GM19351 (cell line): ENCODE measurements around the gene SIPA1L3.
"Not testable (repeated sequence)": the region's sequence is repeated elsewhere in the genome, so short reads cannot be mapped to it uniquely, and the experiment has no call there.

ENCODE experiments used
- ATAC-seq: cut with Tn5 transposase; IDR thresholded peaks from one replicate; pipeline ENCODE4 v1.9.1; 2021; ENCODE audit warnings: mild to moderate bottlenecking, moderate library complexity; ENCODE audit not compliant: unreplicated experiment

SIPA1L3 gene

DNA sequence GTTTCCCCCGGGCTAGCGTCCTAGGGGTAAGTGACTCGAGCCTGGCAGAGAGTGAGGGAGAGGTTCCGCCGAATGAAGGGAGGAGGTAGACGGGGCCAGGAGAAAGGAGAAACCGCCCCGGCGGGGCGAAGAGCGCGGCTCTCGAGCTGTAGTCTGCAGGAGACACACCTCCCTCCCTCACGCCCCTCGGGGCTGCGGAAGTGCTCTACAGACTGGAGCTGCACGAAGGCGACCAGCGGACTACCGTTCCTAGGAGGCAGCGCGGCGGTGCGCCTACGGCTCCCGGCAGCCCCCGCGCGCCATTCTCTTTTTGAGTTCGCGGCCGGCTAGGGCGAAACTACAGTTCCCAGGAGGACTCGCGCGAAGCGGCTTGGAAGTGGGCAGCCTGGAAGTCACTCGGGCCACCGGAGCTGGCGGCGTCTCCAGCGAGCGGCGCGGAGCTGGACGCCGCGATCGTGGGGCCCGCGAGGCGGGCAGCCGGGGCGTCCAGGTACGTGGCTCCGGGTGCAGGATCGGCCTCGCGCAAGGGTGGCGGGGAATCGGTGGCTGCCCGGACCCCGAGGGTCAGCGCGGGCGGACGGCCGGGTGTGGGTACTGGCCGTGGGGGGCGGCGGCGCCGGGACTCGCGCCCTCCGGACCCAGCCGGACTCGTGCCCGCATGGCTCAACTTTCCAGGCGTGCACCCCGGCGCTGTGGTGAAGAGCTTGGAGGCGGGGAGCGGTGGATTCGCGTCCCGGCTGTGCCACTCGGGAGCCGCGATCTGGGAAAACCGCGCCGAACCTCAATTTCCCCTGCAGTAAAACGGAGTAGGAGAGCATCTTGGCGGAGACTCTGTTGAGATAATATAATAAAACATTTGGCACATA is at the start of gene SIPA1L3:
Gene SIPA1L3 (plus strand): TSS at position 340 of the 866 bp plus-strand sequence. CDS start 174,358 bp downstream, outside the sequence.
- peak; percentile 82 for ATAC-seq

DNA sequence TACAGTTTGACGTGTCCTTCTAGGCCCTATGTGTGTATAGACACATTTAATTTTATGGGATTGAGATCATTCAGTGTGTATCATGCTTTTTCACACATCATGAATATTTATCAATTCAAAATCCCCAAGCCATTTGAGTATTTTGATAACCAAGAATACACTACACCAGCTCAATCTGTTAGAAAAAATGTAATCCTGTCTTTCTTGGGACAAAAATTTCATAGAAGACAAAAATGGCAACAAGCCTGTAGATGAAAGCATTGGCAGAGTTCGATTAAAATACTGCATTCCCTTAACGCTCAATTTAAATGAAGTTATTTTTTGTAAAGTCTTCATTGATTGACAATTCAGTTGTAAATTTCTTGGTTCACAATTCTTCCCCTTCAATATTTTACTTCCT is 42.5 kb upstream of the SIPA1L3 start:
- no peak for ATAC-seq

DNA sequence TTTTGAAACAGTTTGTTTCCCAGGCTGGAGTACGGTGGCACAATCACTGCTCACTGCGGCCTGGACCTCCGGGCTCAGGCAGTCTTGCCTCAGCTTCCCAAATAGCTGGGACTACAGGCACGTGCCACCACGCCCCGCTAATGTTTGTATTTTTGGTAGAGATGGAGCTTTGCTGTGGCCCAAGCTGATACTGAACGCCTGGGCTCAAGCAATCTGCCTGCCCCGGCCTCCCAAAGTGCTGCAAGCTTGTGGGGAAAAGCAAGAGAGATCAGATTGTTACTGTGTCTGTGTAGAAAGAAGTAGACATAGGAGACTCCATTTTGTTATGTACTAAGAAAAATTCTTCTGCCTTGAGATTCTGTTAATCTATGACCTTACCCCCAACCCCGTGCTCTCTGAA is 41.1 kb upstream of the SIPA1L3 start:
- ATAC-seq = not testable (repeated sequence)

DNA sequence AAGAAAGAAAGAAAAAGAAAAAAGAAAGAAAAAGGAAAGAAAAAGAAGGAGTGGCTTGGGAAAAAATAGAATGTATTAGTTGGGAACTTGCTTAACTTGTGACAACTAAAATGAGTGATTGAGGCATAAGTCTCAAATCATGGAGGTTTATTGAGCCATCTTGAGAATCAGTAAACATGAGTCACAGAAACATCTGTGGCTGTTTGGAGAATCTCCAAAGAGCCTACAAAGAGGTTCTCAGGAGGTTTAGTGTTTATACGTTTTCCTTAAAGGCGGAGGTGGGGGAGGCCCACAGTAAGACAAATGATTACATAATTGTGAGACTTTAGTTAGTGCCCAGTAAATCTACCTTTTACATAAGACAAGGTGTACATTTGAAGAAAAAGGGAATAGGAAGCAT is 39.2 kb upstream of the SIPA1L3 start:
- ATAC-seq = no peak

GRCh38 chr19:37869766-37870340 is 37.2 kb upstream of the SIPA1L3 start:
- ATAC-seq = no peak

DNA sequence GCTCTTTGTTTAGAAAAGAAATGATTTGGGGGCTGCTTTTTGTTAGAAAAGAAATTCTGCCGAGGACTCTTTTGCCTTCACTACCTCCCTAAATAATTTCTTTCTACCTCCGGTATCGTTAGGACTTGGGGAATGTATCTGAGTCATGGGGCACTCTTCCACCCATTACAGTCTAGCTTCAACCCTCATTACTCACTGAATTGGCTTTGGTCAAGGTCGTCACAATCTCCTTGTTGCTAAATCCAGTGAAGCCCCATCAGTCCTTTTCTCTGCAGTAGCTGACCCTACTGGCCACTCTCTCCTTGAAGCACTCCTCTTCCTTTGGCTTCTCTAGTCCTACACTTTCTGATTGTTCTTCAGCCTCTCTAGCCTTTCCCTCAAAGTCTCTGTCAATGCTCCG is 34.6 kb upstream of the SIPA1L3 start:
- no peak for ATAC-seq

- no peak for ATAC-seq
Observed at GRCh38 chr19:37874784-37875183, 32.2 kb upstream of the SIPA1L3 start.

- no peak for ATAC-seq
Observed at GRCh38 chr19:37876032-37876431, 31.0 kb upstream of the SIPA1L3 start.

- no peak for ATAC-seq
Observed at GRCh38 chr19:37877147-37877546, 29.9 kb upstream of the SIPA1L3 start.

- no peak for ATAC-seq
Observed at GRCh38 chr19:37885392-37885791, 21.6 kb upstream of the SIPA1L3 start.

DNA sequence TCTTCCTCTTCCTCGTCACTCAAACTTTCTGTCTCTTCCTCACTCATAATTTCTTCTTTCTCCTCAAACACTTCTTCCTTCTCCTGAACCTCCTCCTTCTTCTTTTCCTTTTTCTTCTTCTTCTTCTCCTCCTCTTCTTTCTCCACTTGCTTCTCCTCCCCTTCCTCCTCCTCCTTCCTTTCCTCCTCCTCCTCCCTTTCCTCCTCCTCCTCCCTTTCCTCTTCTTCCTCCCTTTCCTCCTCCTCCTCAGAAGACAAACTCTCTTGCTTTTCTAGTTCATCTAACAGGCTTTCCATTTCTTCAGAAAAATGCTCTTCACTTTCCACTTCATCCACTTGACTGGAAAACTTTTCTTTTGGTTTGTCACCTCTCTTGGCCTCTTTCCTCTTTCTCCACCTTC is 20.4 kb upstream of the SIPA1L3 start:
- no peak for ATAC-seq

DNA sequence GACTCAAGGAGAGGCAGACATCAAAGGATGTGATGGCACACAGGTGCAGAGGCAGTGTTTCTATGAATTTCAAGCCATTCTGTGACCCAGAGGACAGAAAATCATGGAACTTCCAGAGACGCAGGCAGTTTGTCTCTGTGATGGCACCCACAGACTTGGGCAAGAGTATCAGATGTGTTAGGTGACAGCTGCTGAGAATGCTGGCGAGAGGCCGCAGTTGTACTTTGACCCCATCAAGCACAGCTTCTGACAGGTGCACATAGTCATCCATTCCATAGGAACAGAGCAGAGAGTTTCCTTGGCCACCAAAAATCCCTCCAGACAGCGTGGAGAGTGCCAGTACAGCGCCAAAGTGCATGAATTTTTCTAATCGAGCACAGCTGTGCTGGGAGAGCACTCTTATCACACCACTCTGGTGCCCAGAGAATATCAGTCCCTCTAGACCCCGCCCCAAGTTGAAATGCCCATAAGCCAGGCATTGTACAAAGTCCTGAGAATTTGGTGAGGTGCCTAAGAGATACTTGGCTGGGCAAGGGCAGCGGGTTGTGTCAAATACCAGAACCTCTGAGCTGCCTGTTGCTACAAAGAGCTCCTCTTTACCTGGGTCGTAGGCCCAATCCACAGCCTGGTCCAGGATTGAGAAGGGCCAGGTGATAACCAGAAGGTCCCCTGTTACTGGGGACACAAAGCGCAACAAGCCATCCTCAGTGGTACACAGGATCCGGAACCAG is 13.0 kb upstream of the SIPA1L3 start:
- ATAC-seq = no peak

DNA sequence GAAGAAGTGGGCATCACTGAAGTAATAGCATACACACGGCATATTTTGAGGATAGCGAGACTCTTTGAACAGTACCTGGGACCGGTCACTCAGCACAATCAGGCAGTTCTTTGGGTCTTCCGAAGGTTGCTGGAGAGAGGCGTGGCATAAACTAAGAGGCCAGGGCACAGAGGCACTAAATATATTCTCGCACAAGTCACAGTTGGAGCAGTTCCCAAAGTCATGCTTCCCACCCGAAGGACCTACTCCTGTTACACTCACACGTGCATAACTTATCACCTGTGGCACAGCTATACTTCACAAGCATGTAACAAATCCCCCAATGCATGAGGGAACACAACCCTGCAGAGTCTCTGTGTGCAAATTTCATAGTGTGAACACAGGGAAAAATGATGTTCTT is 10.8 kb upstream of the SIPA1L3 start:
- ATAC-seq = no peak

DNA sequence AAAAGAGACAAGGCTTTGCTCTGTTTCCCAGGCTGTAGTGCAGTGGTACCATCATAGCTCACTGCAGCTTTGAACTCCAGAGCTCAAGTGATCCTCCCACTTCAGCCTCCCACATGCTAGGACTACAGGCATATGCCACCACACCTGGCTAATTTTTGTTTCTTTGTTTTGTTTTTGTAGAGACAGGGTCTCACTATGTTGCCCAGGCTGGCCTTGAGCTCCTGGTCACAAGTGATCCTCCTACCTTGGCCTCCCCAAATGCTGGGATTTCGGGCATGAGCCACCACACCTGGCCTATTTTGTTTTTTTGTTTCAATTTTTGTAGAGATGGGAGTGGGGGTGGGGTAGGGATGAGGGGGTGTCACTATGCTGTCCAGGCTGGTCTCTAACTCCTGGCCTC is 7.6 kb upstream of the SIPA1L3 start:
- ATAC-seq = no peak

DNA sequence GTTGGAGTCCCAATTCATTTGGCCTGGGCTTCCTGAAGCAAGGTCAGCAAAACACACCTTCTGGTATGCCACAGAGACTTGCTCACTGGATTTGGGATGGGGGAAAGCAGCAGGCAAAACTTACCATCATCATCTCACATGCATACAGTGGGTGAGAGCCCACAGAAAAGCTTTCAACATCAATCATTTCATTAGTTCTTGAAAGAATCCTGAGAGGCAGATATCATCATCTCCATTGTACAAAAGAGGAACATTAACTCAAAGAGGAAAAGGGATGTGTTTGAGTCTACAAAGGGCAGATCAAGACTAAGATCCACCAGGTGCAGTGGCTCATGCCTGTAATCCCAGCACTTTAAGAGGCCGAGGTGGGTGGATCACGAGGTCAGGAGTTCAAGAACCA is 7.0 kb upstream of the SIPA1L3 start:
- ATAC-seq = no peak

DNA sequence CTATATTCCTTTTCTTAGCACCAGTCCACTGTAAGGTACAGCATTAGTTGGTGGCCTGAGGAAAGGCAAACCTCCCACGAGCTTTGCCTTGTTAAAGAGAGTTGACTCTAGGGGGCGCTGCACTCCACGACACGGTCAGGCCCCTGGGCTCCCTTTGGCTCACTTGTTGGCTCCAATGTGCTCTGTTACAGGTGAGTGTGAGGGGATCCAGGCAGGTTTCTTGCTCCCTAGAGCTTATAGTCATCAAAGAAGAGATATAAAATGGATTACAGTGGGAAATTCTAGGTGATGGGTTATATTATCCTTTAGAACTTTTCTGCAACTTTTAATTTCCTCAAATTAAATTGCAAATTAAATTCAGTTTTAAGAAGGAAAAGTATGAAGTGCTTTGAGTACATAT is 4.3 kb upstream of the SIPA1L3 start:
- peak; percentile 38 for ATAC-seq

DNA sequence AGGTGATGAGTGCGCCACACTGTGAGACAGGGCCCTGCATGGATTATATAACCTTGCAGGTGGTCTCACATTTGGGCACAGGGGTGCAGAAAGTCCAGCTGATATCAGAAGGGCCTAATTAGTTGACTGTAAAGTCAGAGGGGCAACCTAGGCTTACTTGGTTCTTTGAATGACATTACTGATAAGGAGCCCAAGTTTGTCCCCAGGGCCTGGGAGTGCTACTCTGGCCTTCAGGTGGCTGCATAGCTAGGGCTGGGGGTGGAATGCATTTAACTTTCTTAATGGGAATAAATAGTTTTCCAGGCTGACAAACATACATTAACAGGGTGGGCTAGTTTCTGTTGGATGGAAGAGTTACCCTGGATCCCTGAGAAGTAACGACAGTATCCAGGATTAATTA is 3.9 kb upstream of the SIPA1L3 start:
- no peak for ATAC-seq

DNA sequence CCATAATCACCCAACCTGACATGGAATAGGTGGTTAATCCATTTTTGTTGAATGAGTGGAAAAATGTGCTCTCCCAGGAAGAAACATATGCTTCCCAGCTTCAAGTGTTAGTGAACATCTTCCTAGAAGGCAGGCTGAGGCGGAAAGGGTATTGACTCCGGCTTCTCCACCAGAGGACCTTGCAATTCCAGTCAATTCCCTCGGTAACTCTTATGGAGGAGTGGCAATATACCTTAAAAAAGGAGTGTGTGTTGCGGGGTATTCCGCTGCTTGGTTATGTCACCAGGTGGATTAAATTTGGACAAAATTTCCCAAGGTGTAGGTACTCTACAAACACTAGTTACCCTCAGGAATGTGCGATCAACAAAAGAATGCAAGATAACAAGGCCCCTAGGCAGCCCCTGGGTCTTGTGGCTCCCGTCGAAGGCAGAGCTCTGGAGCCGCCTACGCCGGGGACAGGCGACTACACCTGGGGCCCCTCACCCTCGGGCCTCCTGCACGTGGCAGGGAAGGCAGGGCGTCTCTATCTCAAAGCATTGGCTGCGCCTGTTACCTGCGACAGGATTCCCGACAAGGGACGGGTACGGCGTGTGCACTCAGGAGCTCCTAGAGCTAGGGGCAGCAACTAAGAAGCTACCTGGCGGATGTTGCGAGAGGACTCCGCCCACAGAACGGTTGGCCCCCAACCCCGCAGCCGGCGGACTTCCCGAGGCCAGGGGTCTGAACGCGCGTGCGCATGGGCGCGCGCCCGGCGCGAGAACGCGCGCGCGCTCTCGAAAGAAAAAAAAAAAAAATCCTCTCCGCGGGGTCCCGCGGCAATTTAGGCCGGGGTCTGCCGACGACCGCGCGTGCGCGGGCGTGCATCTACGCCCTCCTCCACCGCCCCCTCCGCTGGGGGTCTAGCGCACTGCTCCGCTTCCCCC is 801 bp upstream of the SIPA1L3 start, which contains the start of gene WDR87:
Gene WDR87 (minus strand): TSS at position 649 of the 923 bp plus-strand sequence. CDS start 8,355 bp downstream, outside the sequence.
- no peak for ATAC-seq

DNA sequence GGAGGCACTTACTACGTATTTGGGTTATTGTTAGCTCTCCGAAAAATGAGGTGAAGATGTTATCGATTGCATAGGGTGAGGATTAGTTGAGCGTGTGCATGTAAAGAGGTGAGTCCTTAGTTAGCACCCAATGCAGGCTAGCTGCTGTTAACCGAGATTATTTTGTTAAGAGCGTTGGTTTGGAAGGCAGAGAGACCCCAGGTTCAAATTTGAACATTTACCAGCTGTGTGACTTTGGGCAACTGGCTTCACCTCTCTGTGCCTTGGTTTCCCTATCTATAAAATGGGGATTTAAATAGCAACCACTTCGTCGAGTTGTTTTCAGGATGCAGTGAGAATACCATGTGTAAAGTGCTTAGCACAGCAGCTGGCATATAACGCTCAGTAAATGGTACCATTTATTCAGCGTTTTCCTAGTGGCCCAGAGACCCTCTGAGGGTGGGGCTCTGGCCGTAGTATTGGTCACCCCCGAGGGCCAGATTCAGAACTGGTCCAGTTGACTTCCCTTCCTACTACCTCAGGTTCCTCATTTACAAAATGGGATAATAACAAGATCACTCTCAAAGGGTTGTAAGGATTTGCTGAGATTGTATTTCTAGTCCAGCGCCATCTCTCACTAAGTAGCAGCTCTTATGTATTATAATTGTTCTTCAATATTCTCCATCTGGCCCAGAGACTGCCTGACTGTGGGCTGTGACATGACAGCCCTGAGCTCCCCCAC is 887 bp downstream of the SIPA1L3 start:
- no peak for ATAC-seq

DNA sequence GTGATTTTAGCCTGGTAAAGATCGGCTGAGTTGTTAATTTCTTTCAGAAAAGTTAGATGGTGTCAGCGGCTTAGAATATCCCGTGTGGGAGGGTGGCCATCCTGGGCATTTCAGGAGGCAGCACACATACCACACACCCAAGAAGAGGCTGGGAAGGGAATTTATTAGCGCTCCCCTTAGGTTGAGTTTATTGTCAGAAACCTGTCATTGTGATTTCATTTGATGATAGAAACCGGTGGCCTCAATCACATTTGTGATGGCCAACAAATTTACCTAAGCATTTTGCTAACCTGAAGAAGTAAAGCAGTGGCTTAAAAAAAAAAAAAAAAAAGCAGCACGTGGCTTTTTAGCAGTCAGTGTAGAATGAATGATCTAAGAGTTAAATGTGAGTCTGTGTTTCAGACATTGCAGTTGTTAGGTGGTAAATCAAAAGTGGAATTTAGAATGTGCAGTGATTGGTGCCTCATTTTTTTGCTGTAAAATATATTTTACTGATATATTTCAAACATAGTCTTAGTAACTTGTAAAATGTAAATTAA is 2.7 kb downstream of the SIPA1L3 start:
- ATAC-seq = no peak
